Effector memory CD8-positive, alpha-beta T cell (primary cell): ENCODE data around the gene CEP85.

Experiments
- ATAC-seq: fragments of 150-1000 bp; cut with Tn5 transposase; replicated peaks from 2 replicates; pipeline ENCODE4 v1.10.0; 2021; ENCODE audit warnings: mild to moderate bottlenecking, moderate library complexity
- DNase-seq, 3 experiments: peaks; one replicate each; pipeline ENCODE4 v3.0.0; 2021
- H3K27ac Mint-ChIP-seq, 2 donors: one replicate each; pipeline ENCODE4 v1.8.0; 2022; ENCODE audit warnings: mild to moderate bottlenecking in 2 of 2, mixed read lengths in 2 of 2, moderate library complexity in 2 of 2
- H3K27me3 Mint-ChIP-seq, 2 donors: one replicate each; pipeline ENCODE4 v1.8.0; 2022; ENCODE audit warnings: mixed read lengths in 2 of 2
- H3K36me3 Mint-ChIP-seq: one replicate; pipeline ENCODE4 v1.8.0; 2022; ENCODE audit warnings: mild to moderate bottlenecking, moderate library complexity, mixed read lengths; ENCODE audit not compliant: insufficient read depth
- H3K4me1 Mint-ChIP-seq, 2 donors: one replicate each; pipeline ENCODE4 v1.8.0; 2022; ENCODE audit warnings: low read depth in 2 of 2, mixed read lengths in 2 of 2
- H3K4me3 Mint-ChIP-seq, 2 donors: one replicate each; pipeline ENCODE4 v1.8.0; 2022; ENCODE audit warnings: mild to moderate bottlenecking in 2 of 2, mixed read lengths in 2 of 2, moderate library complexity in 2 of 2
- H3K9me3 Mint-ChIP-seq, 2 donors: one replicate each; pipeline ENCODE4 v1.8.0; 2022; ENCODE audit warnings: mixed read lengths in 2 of 2

CEP85 gene

GRCh38 chr1:26276432-26276838 lies 42.4 kb downstream of the CEP85 start:
- no peak for ATAC-seq
- Mint-ChIP-seq H3K27ac (peak overlapping the region; percentile 39 to 94), H3K4me1 (peaks cover 52 to 54% of the 10 kb centered on the region in 2 donors)

GRCh38 chr1:26277261-26277661 lies 43.3 kb downstream of the CEP85 start:
- no peaks in the 10 kb centered on the region for H3K27me3 Mint-ChIP-seq
- peaks cover 57 to 60% of the 10 kb centered on the region in 2 donors for H3K4me1 Mint-ChIP-seq
- DNase-seq = no peak
- H3K27ac Mint-ChIP-seq = peak overlapping the region; percentile 86 to 94
- ATAC-seq = no peak
- H3K36me3 Mint-ChIP-seq = peaks cover 29% of the 10 kb centered on the region
- peak overlapping the region; percentile 46 to 90 for H3K4me3 Mint-ChIP-seq
- no peaks in the 10 kb centered on the region for H3K9me3 Mint-ChIP-seq

More at GRCh38 chr1:26276432-26276838, 42.4 kb downstream of the CEP85 start:
- Mint-ChIP-seq H3K9me3 (no peaks in the 10 kb centered on the region), H3K27me3 (no peaks in the 10 kb centered on the region), H3K4me3 (peak overlapping the region; percentile 46 to 60), H3K36me3 (peaks cover 22% of the 10 kb centered on the region)
- no peak for DNase-seq

GRCh38 chr1:26277719-26278118 lies 43.7 kb downstream of the CEP85 start:
- ATAC-seq (no peak), DNase-seq (no peak)
- peak overlapping the region; percentile 44 to 90 for H3K4me3 Mint-ChIP-seq
- H3K27ac Mint-ChIP-seq = peak overlapping the region; percentile 86 to 94
- no peaks in the 10 kb centered on the region for H3K27me3 Mint-ChIP-seq
- peaks cover 62 to 64% of the 10 kb centered on the region in 2 donors for H3K4me1 Mint-ChIP-seq
- peaks cover 29% of the 10 kb centered on the region for H3K36me3 Mint-ChIP-seq
- H3K9me3 Mint-ChIP-seq = no peaks in the 10 kb centered on the region

- no peaks in the 10 kb centered on the region for H3K27me3 Mint-ChIP-seq
- DNase-seq (no peak), ATAC-seq (no peak)
- H3K27ac Mint-ChIP-seq = peak overlapping the region; percentile 86 to 94
- H3K36me3 Mint-ChIP-seq = peaks cover 33% of the 10 kb centered on the region
- peaks cover 68 to 70% of the 10 kb centered on the region in 2 donors for H3K4me1 Mint-ChIP-seq
- no peaks in the 10 kb centered on the region for H3K9me3 Mint-ChIP-seq
- H3K4me3 Mint-ChIP-seq = peak overlapping the region; percentile 44 to 90
Measured at GRCh38 chr1:26278303-26278702, 44.3 kb downstream of the CEP85 start.

GRCh38 chr1:26278724-26279455 lies 44.9 kb downstream of the CEP85 start:
- H3K9me3 Mint-ChIP-seq = no peaks in the 10 kb centered on the region
- peaks cover 34% of the 10 kb centered on the region for H3K36me3 Mint-ChIP-seq
- peak overlapping the region; percentile 90 to 96 for H3K4me3 Mint-ChIP-seq
- no peak for DNase-seq
- H3K27me3 Mint-ChIP-seq = no peaks in the 10 kb centered on the region
- peak overlapping the region; percentile 86 to 94 for H3K27ac Mint-ChIP-seq
- peaks cover 73 to 76% of the 10 kb centered on the region in 2 donors for H3K4me1 Mint-ChIP-seq
- ATAC-seq = no peak

- H3K36me3 Mint-ChIP-seq = peaks cover 38% of the 10 kb centered on the region
- ATAC-seq = peak; percentile 52
- no peaks in the 10 kb centered on the region for H3K27me3 Mint-ChIP-seq
- DNase-seq = peak; percentile 68 to 77 (median 72)
- H3K4me1 Mint-ChIP-seq = peaks cover 80 to 81% of the 10 kb centered on the region in 2 donors
- H3K27ac Mint-ChIP-seq = peak within 1 kb of the TSS; percentile 86 to 94
- H3K9me3 Mint-ChIP-seq = no peaks in the 10 kb centered on the region
- H3K4me3 Mint-ChIP-seq = peak within 1 kb of the TSS; percentile 90 to 96
Measured at GRCh38 chr1:26279456-26280332, 45.7 kb downstream of the CEP85 start, which contains the start of gene SH3BGRL3. Gene SH3BGRL3, plus strand, starts transcription at chr1:26280086. Its CDS starts 70 bp downstream, at chr1:26280156.

- Mint-ChIP-seq H3K9me3 (no peaks in the 10 kb centered on the region), H3K36me3 (peaks cover 40% of the 10 kb centered on the region), H3K4me1 (peaks cover 86 to 88% of the 10 kb centered on the region in 2 donors), H3K27ac (peak overlapping the region; percentile 86 to 94), H3K4me3 (peak overlapping the region; percentile 90 to 96), H3K27me3 (no peaks in the 10 kb centered on the region)
- DNase-seq (no peak), ATAC-seq (no peak)
Measured at GRCh38 chr1:26280333-26281042, 46.5 kb downstream of the CEP85 start.

- Mint-ChIP-seq H3K36me3 (peaks cover 40% of the 10 kb centered on the region), H3K4me3 (peak overlapping the region; percentile 90 to 96), H3K27me3 (no peaks in the 10 kb centered on the region), H3K4me1 (peaks cover 79 to 84% of the 10 kb centered on the region in 2 donors), H3K27ac (peak overlapping the region; percentile 86 to 94), H3K9me3 (no peaks in the 10 kb centered on the region)
- ATAC-seq (no peak), DNase-seq (no peak)
Measured at GRCh38 chr1:26281091-26281958, 47.3 kb downstream of the CEP85 start.

GRCh38 chr1:26281971-26282370 lies 48.0 kb downstream of the CEP85 start:
- Mint-ChIP-seq H3K27ac (peak overlapping the region; percentile 86 to 94), H3K4me1 (peaks cover 78 to 81% of the 10 kb centered on the region in 2 donors), H3K9me3 (no peaks in the 10 kb centered on the region), H3K36me3 (peaks cover 40% of the 10 kb centered on the region), H3K27me3 (no peaks in the 10 kb centered on the region), H3K4me3 (peak overlapping the region; percentile 90 to 96)
- DNase-seq = no peak
- no peak for ATAC-seq

- Mint-ChIP-seq H3K4me3 (peak overlapping the region; percentile 90 to 96), H3K4me1 (peaks cover 79 to 83% of the 10 kb centered on the region in 2 donors), H3K27me3 (no peaks in the 10 kb centered on the region), H3K27ac (peak overlapping the region; percentile 86 to 94), H3K36me3 (peaks cover 38% of the 10 kb centered on the region), H3K9me3 (no peaks in the 10 kb centered on the region)
- no peak for DNase-seq
- no peak for ATAC-seq
Measured at GRCh38 chr1:26282401-26282918, 48.5 kb downstream of the CEP85 start.

GRCh38 chr1:26283279-26283853 lies 49.4 kb downstream of the CEP85 start:
- Mint-ChIP-seq H3K9me3 (no peaks in the 10 kb centered on the region), H3K4me1 (peaks cover 81 to 83% of the 10 kb centered on the region in 2 donors), H3K27me3 (no peaks in the 10 kb centered on the region), H3K4me3 (peak overlapping the region; percentile 90 to 96), H3K27ac (peak overlapping the region; percentile 94 to 96), H3K36me3 (peaks cover 41% of the 10 kb centered on the region)
- ATAC-seq = no peak
- DNase-seq = no peak
